HG03469 (cell line): Measurements from ENCODE around the gene C11orf97.
"Not testable (repeated sequence)": the region's sequence is repeated elsewhere in the genome, so short reads cannot be mapped to it uniquely, and the experiment has no call there.

Source experiments
- ATAC-seq: cut with Tn5 transposase; IDR thresholded peaks from one replicate; pipeline ENCODE4 v1.9.1; 2021; ENCODE audit warnings: mild to moderate bottlenecking, moderate library complexity, moderate number of reproducible peaks; ENCODE audit not compliant: unreplicated experiment

The C11orf97 gene, protein sequence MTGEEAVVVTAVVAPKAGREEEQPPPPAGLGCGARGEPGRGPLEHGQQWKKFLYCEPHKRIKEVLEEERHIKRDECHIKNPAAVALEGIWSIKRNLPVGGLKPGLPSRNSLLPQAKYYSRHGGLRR

DNA sequence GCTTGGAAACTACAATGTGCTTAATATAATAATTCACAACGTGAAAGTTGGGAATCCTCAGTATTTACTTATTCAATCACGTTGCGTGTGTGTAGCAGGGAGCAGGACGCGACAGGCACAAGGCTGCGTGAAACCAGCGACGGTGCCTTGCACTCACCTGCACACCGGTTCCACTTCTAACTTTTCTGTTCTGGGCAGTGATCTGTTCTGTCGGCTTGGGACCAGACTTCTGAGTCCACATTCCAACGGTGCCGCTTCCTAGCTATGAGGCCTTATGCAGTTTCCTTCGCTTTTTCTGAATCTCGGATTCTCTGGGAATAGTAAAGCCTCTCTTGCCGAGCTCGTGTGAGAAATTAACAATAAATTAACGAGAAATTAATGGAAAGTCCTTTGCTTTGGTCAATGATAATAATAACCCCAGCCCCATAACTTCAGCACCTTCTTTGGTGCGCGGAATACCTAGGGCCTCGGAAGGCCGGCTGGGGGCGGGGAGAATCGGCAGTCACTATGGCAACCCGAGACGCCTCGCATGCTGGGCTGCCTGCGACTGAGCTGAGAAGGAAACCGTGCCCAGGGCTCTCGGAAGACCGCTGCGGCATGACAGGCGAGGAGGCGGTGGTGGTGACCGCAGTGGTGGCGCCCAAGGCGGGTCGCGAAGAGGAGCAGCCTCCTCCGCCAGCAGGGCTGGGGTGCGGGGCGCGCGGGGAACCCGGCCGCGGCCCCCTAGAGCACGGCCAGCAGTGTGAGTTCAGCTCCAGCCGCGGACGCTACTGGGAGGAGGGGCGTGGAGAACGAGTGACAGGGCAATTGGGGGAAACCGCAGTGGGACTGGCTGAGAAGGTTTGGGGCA is at the start of gene C11orf97:
TSS of gene C11orf97 (plus strand) at position 530 of the 850 bp plus-strand sequence. CDS start at position 598, 68 bp downstream.
- ATAC-seq = peak; percentile 70

DNA sequence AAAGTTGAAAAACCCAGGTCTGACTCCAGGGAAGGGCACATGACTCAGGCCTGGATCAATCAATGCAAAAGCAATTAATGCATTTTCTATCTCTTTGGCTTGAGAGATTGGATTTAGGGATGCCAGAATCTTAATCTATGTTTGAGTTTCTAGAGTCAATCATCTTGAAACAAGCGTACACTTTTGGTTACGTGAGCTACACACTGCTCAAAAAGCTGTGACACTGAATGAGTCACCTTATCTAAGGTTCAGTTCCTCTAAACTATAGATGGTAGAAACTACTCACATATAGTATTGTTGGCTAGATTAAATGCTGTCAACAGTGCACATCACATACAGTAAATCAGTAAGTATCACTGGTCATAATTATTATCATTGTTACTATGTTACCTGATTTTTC is 42.8 kb upstream of the C11orf97 start:
- ATAC-seq = peak; percentile 93

DNA sequence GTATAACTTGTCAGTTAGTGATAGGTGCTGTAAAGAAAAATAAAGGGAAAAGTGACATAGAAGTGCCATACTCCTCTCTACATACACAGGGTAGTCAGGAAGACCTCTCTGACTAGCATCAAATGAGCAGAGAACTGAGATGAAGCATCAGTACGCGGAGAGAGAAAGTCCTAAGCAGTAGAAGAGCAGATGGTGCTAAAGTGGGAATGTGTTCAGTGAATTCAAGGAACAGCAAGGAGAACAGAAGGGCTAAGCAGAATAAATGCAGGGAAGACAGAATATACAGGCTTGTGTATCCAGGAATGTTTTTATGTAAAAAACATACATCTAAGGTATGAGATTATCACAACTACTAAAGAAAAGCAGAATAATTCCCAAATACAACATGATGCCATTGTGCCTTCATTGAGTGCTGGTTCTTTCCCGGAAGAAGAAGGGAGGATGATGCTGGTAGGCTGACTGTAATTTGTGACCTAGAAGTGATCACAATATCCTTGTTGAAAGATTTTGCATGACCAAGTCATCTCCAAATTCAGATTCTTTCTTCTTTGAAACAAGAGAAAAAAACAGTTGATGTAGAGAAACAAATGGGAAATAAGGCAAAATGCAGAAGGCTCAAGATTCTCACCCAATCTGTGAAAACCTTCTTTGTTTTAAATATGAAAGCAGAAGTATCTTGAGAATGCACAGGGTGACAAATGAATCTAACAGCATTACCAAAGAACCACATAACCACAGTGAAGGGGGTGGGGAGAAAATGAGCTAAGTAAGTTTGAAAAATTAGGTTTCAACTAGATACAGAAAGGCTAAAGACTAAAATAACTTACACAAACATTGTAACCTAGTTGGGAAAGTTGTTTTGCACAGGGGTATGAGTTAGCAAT is 39.1 kb upstream of the C11orf97 start:
- ATAC-seq = peak; percentile 76

DNA sequence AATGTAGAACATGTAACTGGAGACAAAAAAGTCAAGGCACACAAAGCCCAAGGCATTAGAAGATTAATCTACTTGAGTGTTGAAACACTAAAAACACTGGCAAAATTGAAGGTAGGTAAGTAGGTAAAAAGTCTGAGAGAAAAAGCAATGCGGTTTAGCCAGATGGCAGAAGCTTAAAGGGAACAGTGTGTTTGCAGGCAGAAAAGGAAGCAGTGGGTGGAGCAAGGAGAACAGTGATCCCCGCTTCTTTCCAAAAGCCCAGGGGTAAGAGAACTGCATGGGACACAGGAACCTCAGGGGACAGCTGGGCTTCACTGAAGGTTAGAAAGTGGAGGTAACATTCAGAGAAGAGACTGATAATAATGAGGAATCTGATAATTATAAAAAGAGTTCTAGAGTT is 34.6 kb upstream of the C11orf97 start:
- no peak for ATAC-seq

DNA sequence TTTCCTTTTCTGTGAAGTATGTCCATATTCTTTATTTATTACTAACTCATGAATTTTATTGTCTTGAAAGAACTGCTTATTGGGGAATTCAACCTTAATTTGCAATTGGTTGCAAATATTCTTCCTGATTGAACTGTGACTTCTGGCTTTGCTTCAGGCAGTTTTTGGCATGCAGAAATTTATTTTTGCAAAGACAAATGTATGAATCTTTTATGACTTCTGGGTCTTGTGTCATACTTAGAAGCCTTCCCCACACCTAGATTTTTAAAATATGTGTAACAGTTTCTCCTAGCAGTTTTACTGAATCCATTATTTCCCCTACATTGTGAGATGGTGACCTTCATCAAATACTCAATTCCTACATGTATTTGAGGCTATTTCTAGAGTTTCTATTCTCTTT is 30.9 kb upstream of the C11orf97 start:
- no peak for ATAC-seq

DNA sequence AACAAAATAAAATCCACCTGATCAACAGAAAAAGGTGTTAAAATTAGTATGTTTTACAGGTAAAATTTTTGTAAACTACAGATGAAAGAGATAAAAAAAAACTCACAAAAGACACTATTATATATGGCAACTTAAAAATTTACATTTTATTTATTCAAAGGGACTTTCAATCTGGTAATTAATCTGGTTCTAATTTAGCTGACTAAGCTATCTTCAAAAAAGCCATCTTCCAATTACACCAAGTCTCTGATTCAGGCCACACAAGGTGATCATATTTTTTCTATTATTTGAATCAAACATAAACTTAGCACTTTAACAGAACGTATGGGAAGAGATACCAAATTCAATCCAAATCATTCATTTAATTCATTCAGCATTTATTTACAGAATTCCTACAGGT is 26.2 kb upstream of the C11orf97 start:
- ATAC-seq = no peak

DNA sequence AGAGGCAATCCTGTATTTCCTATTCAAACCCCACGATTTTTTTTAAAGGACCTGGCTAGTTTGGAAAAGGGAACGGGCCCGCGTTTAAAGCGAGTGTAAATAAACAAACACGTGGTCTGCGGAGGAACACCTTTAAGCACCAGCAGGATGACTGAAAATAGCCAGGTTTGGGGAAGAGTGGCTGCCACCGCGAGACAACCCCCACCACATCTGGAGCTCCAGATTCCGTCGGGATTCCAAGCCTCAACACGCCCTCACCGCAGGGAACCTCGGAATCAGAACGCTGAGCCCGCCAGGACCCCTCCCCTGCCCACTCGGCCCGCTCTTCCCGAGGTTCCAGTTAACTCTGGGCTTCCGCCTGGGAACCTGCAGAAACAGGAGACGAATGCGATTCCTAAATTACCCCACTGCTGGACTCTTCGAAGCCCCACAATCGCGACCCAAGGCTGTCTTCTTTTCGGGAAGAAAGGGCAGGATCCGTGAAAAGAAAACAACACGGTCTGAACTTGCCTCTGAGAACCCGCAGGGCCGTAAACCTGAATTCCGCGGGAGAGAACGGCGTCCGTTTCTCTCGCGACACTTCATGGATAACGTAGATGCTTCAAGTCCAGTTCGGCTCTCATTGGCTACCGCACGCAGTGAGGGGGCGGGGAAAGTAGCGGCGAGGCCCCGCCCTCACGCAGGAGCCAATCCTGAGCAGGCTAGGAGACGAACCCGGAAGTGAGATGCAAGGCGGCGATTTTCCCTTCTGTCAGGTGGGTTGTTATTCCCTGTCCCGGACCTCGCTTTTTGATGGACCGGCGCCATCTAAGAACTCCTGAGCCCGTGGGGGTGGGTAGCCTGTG is 18.8 kb upstream of the C11orf97 start, which contains the start of the genes ANKRD49 and MRE11:
TSS of gene ANKRD49 (plus strand) at position 704 of the 845 bp plus-strand sequence. CDS start 2,710 bp downstream, outside the sequence.
TSS of gene MRE11 (minus strand) at position 564 of the 845 bp plus-strand sequence. CDS start 1,043 bp downstream, outside the sequence.
- peak; percentile 99 for ATAC-seq

DNA sequence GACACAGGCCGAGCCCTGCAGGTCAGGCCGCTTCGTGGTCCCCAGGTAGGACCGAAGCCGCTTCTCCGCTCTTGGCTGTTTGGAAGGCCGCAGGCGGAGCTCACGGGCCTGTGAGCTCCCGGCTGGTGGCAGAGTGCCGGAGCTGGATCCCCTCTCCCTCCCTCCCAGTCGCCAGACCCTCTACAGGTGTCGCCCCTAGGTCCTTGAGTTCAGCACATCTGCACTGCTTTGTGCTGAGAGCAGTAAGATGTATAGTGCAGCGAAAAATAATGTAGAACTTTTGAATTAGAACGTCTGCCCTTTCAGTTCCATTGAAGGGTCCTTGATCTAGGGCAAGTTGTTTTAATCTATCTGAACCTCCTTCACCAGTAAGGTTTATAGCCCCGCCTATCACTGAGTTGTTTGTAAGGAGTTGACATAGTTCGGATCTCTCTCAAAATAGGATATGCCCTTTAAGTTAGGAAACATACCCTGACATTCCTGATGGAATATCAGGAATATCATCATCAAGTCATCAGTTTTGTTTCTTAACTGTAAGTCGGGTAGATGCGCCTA is 18.1 kb upstream of the C11orf97 start:
- ATAC-seq = peak; percentile 22

DNA sequence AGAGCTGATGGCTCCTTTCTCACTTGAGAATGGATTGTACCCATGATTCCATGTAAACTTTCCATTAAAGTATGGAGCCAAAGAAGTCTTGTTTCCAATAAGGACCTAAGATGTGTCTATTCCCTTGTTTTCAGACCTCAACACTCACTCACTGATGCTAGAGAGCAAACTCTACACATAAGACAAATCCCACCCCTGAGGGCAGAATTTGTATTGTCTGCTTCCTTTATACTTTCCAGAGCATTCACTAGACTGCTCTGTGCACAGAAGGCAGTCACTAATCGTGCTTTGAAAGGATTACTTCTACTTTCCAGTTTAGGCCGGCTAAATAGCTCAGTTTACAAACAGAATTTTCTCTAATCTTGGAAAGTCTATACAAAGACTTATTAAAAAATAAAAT is 12.1 kb upstream of the C11orf97 start:
- no peak for ATAC-seq

DNA sequence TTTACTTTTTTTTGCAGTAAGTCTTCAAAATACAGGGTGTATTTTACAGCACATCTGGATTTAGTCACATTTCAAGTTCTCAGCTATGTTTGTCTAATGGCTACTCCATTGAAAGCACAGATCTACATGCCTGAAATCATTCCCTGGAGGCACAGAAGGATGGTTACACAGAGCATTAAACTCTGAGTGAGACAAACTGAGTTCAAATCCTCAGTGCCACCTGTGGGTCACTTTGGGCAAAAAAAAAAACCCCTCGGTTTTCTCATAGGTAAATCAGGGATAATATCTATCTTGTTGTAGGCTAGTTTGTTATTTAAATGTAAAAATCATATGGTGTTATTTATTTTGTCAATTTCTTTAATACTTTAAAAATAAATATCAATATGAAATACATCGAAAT is 10.7 kb upstream of the C11orf97 start:
- ATAC-seq = no peak

DNA sequence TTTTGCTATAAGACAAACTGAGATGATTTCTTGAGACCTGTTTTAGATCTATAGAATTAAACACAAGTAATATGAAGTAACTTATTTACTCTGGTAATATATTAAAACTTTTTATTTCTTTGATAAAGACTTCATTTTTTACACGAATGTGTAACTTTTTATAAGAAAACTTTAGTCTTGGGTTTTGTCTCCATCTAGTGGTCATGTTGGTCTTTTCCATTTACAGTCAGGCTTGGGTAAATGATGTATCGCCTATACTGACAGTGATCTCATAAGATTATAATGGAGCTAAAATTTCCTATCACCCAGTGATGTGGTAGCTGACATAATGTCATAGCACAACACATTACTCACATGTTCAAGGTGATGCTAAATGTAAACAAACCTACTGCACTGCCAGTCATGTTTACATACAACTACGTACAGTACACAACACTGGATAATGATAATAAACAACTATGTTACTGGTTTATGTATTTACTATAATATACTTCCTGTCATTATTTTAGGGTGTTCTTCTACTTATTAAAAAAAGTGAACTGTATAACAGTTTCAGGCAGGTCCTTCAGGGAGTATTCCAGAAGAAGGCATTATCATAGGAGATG is 7.5 kb upstream of the C11orf97 start:
- no peak for ATAC-seq

DNA sequence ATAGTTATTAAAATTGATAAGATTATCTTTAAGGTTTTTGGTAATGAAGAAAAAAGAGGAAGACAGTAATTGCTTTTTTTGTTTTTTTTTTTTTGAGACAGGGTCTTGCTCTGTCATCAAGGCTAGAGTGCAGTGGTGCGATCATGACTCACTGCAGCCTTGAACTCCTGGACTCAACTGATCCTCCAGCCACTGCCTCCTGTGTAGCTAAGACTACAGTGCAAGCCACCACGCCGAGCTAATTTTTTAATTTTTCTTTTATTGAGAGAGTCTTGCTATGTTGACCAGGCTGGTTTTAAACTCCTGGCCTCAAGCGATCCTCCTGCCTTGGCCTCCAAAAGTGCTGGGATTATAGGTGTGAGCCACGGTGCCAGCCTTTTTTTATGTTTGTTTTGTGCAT is 5.7 kb upstream of the C11orf97 start:
- ATAC-seq = not testable (repeated sequence)

DNA sequence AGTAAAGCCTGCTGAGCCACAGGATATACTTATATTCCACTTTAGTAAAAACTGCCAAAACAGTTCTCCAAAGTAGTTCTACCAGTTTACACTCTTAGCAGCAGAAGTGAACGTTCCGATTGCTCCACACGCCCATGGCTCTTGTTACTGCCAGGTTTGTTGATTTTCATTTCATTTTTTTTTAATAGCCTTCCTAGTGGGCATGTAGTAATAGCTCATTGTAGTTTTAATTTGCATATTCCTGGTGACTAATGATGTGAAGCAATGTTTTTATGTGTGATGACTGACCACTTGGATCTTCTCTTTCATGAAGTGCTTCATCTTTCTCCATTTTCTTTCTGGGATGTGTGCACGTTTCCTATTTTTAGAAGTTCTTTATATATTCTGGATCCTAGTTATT is 4.8 kb upstream of the C11orf97 start:
- no peak for ATAC-seq

DNA sequence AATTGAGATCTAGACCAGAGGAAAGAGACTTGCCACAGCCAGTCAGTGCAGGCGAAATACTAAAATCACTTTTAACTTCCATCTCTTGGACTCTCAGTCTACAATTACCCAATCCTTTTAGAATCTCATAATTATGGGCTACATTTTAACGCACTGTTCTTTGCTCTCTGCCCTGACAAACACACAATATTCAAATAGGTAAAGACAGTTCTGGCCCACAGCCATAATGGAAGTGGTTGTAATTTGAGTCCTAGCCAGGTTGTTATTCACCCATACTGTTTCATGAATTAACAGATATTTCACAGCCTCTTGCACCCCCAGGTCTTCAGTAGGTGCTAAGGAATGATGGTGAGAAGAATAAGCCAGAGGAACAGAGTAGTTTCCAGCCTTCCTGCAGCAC is 830 bp downstream of the C11orf97 start:
- no peak for ATAC-seq

DNA sequence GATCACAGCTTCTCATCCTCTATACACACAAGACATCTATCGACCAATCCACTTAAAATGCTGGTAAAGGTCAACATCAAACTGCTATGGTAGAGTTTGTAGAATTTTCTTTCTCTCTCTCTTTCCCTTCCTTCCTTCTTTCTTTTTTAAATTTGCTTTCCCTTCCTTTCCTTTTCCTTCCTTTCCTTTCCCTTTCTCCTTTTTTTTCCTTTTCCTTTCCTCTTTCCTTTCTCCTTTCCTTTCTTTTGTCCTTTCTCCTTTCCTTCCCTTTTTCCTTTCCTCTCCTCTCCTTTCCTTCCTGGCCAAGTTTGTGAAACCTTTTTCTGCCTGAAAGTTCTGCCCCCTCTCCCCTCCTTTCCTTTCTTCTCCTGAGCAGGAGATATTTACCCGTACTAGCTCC is 3.1 kb downstream of the C11orf97 start:
- no peak for ATAC-seq

DNA sequence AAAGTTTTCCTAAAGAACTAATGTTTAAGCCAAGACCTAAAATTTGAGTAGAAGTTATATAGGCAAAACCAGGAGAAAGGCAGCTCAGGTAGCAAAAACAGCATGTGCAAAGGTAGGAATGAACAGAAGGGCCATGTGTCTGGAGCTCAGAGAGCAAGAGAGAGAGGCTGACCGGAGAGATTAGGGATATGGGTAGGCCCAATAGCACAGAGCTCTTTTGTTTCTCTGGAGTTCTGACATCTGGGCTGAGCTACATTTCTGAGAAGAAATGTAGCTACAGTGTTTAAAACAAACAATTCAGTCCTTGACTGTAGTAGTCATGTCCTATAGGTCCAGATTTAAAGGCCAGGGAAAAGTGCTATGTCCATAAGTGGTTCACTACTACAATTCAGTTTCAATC is 4.5 kb downstream of the C11orf97 start:
- ATAC-seq = no peak

DNA sequence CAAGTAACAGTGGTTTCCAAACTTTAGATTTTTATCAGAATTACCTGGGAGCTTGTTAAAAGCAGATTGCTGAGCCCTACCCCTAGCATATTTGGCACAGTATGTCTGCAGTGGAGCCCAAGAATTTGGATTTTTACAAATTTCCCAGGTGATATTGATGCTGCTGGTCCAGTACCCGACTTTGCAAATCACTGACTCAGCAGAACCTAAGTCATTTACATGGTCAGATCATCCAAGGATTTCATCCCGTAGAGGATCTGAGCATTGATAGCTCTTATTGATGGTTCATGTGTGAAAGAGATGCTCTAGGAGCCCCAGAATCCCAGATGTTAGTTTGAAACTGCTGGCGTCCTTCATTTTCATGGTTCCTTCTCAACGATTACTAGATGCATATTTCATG is 6.0 kb downstream of the C11orf97 start:
- ATAC-seq = no peak

DNA sequence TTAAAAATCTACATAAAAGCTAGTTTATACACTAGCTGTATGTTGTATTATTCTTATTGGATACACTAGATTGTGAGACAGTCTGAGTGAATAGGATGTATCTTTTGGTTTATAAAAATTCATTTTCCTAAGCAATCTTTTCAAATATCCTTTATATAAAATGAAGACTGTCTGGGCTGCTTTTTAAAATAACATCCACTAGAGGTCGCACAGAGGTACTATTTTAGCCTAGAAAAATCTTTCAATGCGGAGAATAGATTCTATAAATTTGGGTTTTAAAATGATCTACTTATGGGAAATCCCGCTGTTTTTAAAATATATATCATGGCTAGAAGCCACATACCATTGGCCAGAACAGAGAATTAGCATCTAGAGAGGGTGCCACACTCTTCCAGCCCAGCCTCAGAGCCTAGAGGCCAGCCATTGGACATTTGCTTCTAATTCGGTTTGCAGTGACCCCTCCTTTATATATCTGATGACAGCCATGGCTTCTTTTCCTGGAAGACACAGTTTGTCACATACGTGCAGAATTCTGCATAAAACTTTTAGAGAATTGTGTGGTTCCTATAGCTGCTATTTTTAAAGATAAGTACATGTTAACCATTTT is 7.3 kb downstream of the C11orf97 start:
- ATAC-seq = no peak

DNA sequence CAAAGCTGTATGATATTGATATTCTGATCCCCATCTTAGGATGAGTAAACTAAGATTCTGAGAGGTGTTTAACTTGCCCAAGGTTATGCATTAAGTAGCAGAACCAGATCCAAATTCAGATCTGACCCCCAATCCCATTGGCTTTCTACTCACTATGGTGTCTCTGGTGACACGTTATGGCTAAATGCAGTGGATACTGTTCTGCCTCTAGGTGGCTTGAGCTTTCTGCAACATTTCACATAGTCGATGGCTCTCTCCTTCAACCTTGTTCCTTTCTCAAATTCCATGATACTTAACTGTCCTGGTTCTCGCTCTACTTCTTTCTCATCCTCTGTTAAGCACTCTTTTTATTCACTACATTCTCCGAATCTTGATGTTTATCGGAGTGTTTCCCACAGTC is 9.4 kb downstream of the C11orf97 start:
- peak; percentile 68 for ATAC-seq
